OCI-LY7 (cell line): ENCODE measurements around the gene ZNF200. TPM values are rescaled to one million over a fixed set of nuclear protein-coding genes. Genes with fewer than 3 reads are reported as not detected.

Experiments
- BruUV-seq: library from RNA; stranded (reverse); fragments of 400-500 nt; replicated peaks from 2 replicates; lab custom pipeline; 2021; lab: Mats Ljungman, UMichigan
- CTCF ChIA-PET: fragments of 300-600 bp; sonication (Branson Sonifier 250); formaldehyde crosslinking; loops from one replicate; lab custom pipeline; 2022; ENCODE audit warnings: antibody characterized with exemption; ENCODE audit not compliant: unreplicated experiment; lab: Charles Lee
- POLR2A ChIA-PET: fragments of 300-600 bp; sonication (Branson Sonifier 250); formaldehyde crosslinking; loops from one replicate; lab custom pipeline; 2022; ENCODE audit warnings: antibody characterized with exemption; lab: Charles Lee
- DNase-seq: peaks from one replicate; pipeline ENCODE4 v3.0.0-alpha.2; 2015; ENCODE audit warnings: low spot score
- H2AFZ ChIP-seq: fragments of 200-600 bp; sonication (generic), shearing (Covaris generic); 2 replicates; pipeline ENCODE4 v1.6.1; 2014; ENCODE audit warnings: mild to moderate bottlenecking, antibody characterized with exemption, low read length, moderate library complexity
- H3K27ac ChIP-seq: fragments of 200-600 bp; sonication (generic); 2 replicates; pipeline ENCODE4 v1.5.1; 2014; ENCODE audit warnings: mixed run types, low read depth, mild to moderate bottlenecking, moderate library complexity, low read length, inconsistent platforms; ENCODE audit not compliant: poor library complexity, severe bottlenecking
- H3K36me3 ChIP-seq: fragments of 200-600 bp; sonication (generic); 2 replicates; pipeline ENCODE4 v1.6.1; 2014; ENCODE audit warnings: mild to moderate bottlenecking, antibody characterized with exemption, low read length, moderate library complexity, mixed read lengths; ENCODE audit not compliant: insufficient read depth
- H3K4me1 ChIP-seq: fragments of 200-600 bp; sonication (generic); 2 replicates; pipeline ENCODE4 v1.5.1; 2014; ENCODE audit warnings: mild to moderate bottlenecking, low read length; ENCODE audit not compliant: insufficient read depth, poor library complexity, severe bottlenecking
- H3K4me2 ChIP-seq: fragments of 200-600 bp; sonication (generic); 2 replicates; pipeline ENCODE4 v1.6.1; 2014; ENCODE audit warnings: mild to moderate bottlenecking, low read length
- H3K4me3 ChIP-seq: fragments of 200-600 bp; sonication (generic); 2 replicates; pipeline ENCODE4 v1.5.1; 2014; ENCODE audit warnings: mild to moderate bottlenecking, low read depth, low read length; ENCODE audit not compliant: poor library complexity, severe bottlenecking
- H3K79me2 ChIP-seq: fragments of 200-600 bp; sonication (generic); 2 replicates; pipeline ENCODE4 v1.6.1; 2016; ENCODE audit warnings: low read depth, mild to moderate bottlenecking, low read length, moderate library complexity, mixed read lengths; ENCODE audit not compliant: insufficient read depth
- H3K9me2 ChIP-seq: fragments of 200-600 bp; sonication (generic); 2 replicates; pipeline ENCODE4 v1.6.1; 2016; ENCODE audit warnings: mild to moderate bottlenecking, low read length, mixed read lengths; ENCODE audit not compliant: insufficient read depth
- H3K9me3 ChIP-seq: fragments of 200-600 bp; sonication (generic); 2 replicates; pipeline ENCODE4 v1.6.1; 2014; ENCODE audit warnings: mild to moderate bottlenecking, mixed run types, low read length, mixed read lengths
- H4K20me1 ChIP-seq: fragments of 200-600 bp; sonication (generic); 2 replicates; pipeline ENCODE4 v1.6.1; 2014; ENCODE audit warnings: mild to moderate bottlenecking, antibody characterized with exemption, low read length, moderate library complexity, mixed read lengths; ENCODE audit not compliant: insufficient read depth
- EZH2phosphoT487 ChIP-seq: fragments of 200-600 bp; sonication (generic); IDR thresholded peaks from 2 replicates; pipeline ENCODE4 v1.6.1; 2018; ENCODE audit warnings: low read depth, borderline replicate concordance, mild to moderate bottlenecking, mixed run types, antibody characterized with exemption, low read length, moderate library complexity, mixed read lengths
- intact Hi-C: fragments of 100-400 bp; cut with micrococcal nuclease; formaldehyde crosslinking; loops from one replicate; pipeline ENCODE4 v1.10.0; 2022; ENCODE audit not compliant: unreplicated experiment
- total RNA-seq, 2 experiments: library from RNA; depleted of rRNA in 1 of 2; stranded (reverse); fragments of >200 nt in 1 of 2; shearing (Covaris generic) in 1 of 2; gene quantifications; 2 replicates each; pipeline ENCODE4 v1.2.3, GENCODE V29; 2014 to 2022
- TF ChIP-seq, protein P1 (sequence below): fragments of 200-600 bp; sonication (generic); conservative IDR thresholded peaks from 2 replicates; pipeline ENCODE4 v1.5.1; 2014; ENCODE audit warnings: mild to moderate bottlenecking, antibody characterized with exemption, low read length, moderate library complexity, mixed read lengths

ZNF200 gene
- total RNA-seq, 2 experiments from 2014 or later: 13.9 to 19.8 TPM

DNA sequence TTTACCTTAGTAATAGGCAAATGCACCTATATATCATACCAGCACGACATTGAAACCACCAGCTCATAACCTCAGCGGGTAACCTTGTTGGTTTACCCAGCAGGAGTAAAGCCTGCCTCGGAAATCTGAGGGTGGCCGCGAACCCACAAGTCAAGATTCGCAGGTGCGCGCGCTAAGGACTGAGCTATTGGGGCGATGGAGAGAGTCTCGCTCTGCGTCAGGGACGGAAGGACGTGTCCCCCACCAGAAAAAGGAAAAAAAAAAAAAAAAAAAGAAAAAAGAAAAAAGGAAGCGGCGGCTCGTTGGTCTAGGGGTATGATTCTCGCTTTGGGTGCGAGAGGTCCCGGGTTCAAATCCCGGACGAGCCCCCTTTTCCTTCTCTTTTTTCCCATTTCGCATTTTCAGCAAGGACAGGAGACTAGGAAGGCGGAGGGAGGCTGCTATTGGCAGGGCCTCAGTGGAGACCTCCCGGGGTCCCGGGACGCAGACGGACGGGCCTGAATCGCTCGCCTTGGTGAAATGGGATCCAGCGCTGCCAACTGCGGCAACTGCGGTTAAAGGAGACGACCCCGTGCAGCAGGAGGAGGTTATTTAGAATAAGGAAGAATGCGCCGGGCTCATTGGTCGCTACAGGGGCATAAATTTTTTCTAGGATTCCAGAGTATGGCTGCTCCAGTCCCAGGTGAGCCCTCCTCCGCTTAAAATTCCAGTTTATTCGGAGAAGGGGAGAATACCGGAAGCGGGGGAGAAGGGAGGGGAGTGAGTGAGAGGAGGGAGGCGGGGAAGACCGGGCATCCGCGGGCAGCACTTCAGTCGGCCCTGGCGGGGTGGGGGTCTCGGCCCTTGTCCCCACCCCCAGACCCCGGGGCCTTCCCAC, 46.9 kb downstream of the ZNF200 start, which contains the start of gene OR1F1:
Gene OR1F1, plus strand, starts transcription at position 407 of the 877 bp plus-strand sequence.
- Histone ChIP-seq H3K9me2 (no peaks in the 10 kb centered on the region), H3K27ac (no peak within 1 kb of the TSS), H3K79me2 (no peaks in the 10 kb centered on the region), H3K4me2 (peak within 1 kb of the TSS; percentile 26; the same call in 1 of the 2 replicates), H3K9me3 (no peaks in the 10 kb centered on the region), H3K4me3 (no peak within 1 kb of the TSS), H3K36me3 (no peaks in the 10 kb centered on the region), H4K20me1 (no peaks in the 10 kb centered on the region), H3K4me1 (no peaks in the 10 kb centered on the region), H2AFZ (no peak within 1 kb of the TSS)
- intact Hi-C loops: no loop called here
- BruUV-seq: no TSS peak
- CTCF ChIA-PET: no interaction called here
- POLR2A ChIA-PET: no interaction called here
- TF ChIP-seq EZH2phosphoT487: no peak
- TF ChIP-seq, protein P1, sequence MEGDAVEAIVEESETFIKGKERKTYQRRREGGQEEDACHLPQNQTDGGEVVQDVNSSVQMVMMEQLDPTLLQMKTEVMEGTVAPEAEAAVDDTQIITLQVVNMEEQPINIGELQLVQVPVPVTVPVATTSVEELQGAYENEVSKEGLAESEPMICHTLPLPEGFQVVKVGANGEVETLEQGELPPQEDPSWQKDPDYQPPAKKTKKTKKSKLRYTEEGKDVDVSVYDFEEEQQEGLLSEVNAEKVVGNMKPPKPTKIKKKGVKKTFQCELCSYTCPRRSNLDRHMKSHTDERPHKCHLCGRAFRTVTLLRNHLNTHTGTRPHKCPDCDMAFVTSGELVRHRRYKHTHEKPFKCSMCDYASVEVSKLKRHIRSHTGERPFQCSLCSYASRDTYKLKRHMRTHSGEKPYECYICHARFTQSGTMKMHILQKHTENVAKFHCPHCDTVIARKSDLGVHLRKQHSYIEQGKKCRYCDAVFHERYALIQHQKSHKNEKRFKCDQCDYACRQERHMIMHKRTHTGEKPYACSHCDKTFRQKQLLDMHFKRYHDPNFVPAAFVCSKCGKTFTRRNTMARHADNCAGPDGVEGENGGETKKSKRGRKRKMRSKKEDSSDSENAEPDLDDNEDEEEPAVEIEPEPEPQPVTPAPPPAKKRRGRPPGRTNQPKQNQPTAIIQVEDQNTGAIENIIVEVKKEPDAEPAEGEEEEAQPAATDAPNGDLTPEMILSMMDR: no peak
- no peak for DNase-seq

DNA sequence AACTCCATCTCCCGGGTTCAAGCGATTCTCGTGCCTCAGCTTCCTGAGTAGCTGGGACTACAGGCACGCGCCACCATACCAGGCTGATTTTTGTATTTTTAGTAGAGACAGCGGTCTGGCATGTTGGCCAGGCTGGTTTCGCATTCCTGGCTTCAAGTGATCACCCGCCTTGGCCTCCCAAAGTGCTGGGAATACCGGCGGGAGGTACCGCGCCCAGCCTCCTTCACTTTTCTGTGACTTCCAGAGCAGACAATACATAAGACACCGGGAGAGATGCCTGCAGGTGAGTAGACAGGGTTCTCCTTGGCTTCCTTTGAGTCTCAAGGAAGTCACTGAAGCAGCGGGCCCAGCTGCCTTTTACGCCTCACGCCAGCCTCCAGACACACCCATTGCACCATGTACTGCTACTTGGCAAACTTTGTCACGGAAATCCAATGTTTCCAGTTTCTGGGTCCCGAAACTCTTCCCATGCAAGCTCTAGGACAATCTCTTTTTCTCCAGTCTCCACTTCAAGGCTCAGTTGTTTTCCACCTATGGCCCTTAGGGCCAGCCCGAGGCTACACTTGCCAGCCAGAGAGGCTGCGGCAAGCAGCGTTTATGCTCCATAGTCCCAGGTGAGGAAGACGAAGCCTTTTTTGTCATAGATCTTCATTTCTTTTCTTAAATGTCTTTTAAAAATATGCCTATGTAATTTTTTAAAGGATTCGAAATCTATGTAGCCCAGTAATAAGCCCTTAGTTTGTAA, 47.8 kb downstream of the ZNF200 start:
- Histone ChIP-seq H3K27ac (no peak overlapping the region), H3K4me2 (no peak overlapping the region), H3K9me3 (no peaks in the 10 kb centered on the region), H2AFZ (no peak overlapping the region), H3K9me2 (no peaks in the 10 kb centered on the region), H4K20me1 (no peaks in the 10 kb centered on the region), H3K4me3 (no peak overlapping the region), H3K79me2 (no peaks in the 10 kb centered on the region), H3K4me1 (no peaks in the 10 kb centered on the region), H3K36me3 (no peaks in the 10 kb centered on the region)
- intact Hi-C loops: no loop called here
- DNase-seq: no peak
- TF ChIP-seq, protein P1: no peak
- no peak for TF ChIP-seq EZH2phosphoT487
- POLR2A ChIA-PET: no interaction called here
- BruUV-seq: no TSS peak
- CTCF ChIA-PET: no interaction called here
